Stimulated activated CD4-positive, alpha-beta T cell treated with anti-CD3 and anti-CD28 coated beads, Interleukin-2, amount 100 ng/mL, for 48 hours (primary cell): ENCODE results near the gene CLCN1.

Experiments
- DNase-seq, 2 donors: peaks; one replicate each; pipeline ENCODE4 v3.0.0-alpha.2; 2020

The CLCN1 gene

DNA sequence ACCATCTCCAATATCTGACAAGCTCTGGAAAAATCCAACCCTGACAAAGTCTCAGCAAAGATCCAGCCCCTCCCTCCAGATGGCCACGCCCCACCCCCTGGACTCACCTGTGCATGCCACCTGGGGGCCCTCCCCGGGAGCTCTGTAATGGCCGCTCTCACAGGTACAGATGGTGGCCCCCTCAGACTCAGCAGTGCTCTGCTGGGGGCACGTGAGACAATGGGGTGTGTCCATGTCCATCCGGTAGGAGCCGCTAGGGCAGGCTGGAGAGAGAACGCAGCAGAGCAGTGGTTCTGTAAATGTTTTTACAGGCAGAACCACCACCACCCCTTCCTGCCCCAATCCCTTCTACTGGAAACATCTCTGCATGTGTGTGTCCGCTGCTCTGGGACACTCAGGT, 83.2 kb downstream of the CLCN1 start:
- DNase-seq = no peak

DNA sequence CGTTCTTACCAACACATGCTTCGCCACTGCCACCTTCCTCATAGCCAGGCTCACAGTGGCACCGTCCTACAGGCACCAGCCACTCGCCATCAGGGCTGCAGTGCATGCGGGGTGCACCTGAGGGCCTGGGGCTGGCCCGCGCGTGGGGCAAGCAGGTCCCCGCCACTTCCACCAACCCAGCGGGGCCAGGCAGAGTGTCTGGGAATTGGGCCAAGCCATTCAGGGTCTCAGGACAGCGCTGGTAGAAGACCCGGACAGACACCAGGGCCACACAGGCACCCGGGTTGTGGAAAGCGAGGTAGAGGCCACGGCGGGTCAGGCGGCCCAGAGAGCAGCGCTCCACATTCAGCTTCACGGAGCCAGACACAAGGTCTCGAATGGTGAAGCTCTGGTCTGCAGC, 83.7 kb downstream of the CLCN1 start:
- no peak for DNase-seq

- no peak for DNase-seq
Observed at GRCh38 chr7:143401265-143401664, 85.4 kb downstream of the CLCN1 start.
